ENCODE results near the gene MS4A18. TPM values are rescaled to one million over a fixed set of nuclear protein-coding genes. Genes with fewer than 3 reads are reported as not detected.

Gene MS4A18
- total and polyA plus RNA-seq, 10 of the 15 experiments (the other 5 are each of a cell fraction or from before 2014, with no cell fraction given), result not detected

DNA sequence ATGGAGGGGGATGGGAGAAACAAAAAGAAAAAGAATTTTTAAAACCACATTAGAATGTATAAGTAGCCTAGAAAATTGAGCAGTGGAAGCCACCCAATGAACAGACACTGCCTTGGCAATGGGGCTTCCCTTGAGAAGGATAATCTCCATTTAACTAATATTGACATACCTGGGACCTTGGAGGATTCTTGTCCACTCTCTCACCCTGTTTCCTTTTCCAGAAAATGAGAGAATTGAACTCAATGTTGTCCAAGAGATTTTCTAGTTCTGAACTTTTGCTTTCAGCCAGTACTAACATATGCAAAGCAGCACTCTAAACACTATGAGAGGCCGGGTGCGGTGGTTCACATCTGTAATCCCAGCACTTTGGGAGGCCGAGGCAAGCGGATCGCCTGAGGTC lies 24.6 kb upstream of the MS4A18 start (continued):
- TF ChIP-seq MTA3 (IDR thresholded peaks at IDR 0.05; ENCODE audit: borderline replicate concordance, low read length) (no peak), KDM1A (IDR thresholded peaks at IDR 0.05; ENCODE audit: borderline replicate concordance) (no peak)
- TF ChIP-seq, protein P1, sequence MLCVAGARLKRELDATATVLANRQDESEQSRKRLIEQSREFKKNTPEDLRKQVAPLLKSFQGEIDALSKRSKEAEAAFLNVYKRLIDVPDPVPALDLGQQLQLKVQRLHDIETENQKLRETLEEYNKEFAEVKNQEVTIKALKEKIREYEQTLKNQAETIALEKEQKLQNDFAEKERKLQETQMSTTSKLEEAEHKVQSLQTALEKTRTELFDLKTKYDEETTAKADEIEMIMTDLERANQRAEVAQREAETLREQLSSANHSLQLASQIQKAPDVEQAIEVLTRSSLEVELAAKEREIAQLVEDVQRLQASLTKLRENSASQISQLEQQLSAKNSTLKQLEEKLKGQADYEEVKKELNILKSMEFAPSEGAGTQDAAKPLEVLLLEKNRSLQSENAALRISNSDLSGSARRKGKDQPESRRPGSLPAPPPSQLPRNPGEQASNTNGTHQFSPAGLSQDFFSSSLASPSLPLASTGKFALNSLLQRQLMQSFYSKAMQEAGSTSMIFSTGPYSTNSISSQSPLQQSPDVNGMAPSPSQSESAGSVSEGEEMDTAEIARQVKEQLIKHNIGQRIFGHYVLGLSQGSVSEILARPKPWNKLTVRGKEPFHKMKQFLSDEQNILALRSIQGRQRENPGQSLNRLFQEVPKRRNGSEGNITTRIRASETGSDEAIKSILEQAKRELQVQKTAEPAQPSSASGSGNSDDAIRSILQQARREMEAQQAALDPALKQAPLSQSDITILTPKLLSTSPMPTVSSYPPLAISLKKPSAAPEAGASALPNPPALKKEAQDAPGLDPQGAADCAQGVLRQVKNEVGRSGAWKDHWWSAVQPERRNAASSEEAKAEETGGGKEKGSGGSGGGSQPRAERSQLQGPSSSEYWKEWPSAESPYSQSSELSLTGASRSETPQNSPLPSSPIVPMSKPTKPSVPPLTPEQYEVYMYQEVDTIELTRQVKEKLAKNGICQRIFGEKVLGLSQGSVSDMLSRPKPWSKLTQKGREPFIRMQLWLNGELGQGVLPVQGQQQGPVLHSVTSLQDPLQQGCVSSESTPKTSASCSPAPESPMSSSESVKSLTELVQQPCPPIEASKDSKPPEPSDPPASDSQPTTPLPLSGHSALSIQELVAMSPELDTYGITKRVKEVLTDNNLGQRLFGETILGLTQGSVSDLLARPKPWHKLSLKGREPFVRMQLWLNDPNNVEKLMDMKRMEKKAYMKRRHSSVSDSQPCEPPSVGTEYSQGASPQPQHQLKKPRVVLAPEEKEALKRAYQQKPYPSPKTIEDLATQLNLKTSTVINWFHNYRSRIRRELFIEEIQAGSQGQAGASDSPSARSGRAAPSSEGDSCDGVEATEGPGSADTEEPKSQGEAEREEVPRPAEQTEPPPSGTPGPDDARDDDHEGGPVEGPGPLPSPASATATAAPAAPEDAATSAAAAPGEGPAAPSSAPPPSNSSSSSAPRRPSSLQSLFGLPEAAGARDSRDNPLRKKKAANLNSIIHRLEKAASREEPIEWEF (IDR thresholded peaks at IDR 0.05; ENCODE audit: insufficient replicate concordance, low read depth, low read length), result no peak

DNA sequence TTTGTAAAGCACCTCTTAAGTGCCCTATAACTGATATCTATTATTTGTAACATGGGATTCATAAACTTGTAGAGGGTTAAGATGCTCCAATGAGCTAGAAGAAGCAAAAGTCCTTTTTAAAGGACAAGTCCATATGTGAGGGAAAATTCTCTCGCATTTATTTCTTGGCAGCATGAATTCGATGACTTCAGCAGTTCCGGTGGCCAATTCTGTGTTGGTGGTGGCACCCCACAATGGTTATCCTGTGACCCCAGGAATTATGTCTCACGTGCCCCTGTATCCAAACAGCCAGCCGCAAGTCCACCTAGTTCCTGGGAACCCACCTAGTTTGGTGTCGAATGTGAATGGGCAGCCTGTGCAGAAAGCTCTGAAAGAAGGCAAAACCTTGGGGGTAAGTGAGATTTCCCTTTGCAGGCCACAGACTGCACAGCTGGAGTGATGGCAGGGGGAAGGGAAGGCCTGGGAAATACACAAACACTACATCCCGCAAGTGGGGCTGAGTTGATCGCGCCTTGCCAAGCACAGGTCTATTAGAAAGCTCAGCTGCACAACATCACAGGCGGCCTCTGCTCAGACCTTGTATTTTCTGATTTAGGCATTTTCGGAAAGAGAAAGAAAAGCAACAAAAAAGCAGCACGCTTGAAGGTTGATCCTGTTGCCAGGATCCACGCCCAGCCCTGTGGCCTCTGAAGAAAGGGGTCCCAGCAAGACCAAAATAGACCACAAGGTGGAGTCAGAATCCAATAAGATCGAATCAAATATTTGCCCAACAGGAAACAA lies 23.6 kb upstream of the MS4A18 start:
- intact Hi-C loops (cut with micrococcal nuclease; ENCODE audit: unreplicated experiment), result loop anchor here (1.0 to 5.0 kb wide), 3 partner anchors 62 to 196 kb away; no protein-coding TSS in a partner anchor
- Histone ChIP-seq H3K36me3 (ENCODE audit: control insufficient read depth in 2 of 2, insufficient read depth in 2 of 2, low read length in 1 of 2) (no peaks in the 10 kb centered on the region), H3K9me3 (replicated peaks; ENCODE audit: control insufficient read depth, insufficient read depth, low read length) (no peaks in the 10 kb centered on the region), H3K79me2 (ENCODE audit: control insufficient read depth, insufficient read depth, low read length) (no peaks in the 10 kb centered on the region), H3K4me3 (no peak overlapping the region), H3K4me2 (ENCODE audit: control insufficient read depth, insufficient read depth) (no peak overlapping the region), H3K27me3 (replicated peaks in 1 of 2; ENCODE audit: control insufficient read depth in 2 of 2, insufficient read depth in 2 of 2, low read length in 1 of 2) (no peaks in the 10 kb centered on the region), H2AFZ (ENCODE audit: control insufficient read depth, low read depth, low read length) (no peak overlapping the region), H3K4me1 (ENCODE audit: control insufficient read depth, insufficient read depth, low read length) (no peaks in the 10 kb centered on the region), H3K27ac (ENCODE audit: control insufficient read depth, insufficient read depth) (no peak overlapping the region), H4K20me1 (ENCODE audit: control insufficient read depth, insufficient read depth) (no peaks in the 10 kb centered on the region), H3K9ac (ENCODE audit: control insufficient read depth, insufficient read depth, low read length) (no peak overlapping the region)
- in situ Hi-C loops (cut with MboI), result no loop called here
- no peak for DNase-seq (ENCODE audit: low read depth, low spot score)
- POLR2A ChIA-PET, result interaction anchor here (1.6 kb wide), 1 partner anchor 62 kb away, joined by 6 read pairs; no protein-coding TSS in a partner anchor
- CTCF ChIA-PET, result interaction anchor here (1.0 to 5.6 kb wide), 15 partner anchors 9 to 198 kb away, joined by 3 to 84 read pairs (median 4); partner anchors contain the start of gene MS4A15
- WGBS (ENCODE audit: insufficient coverage, insufficient replicate concordance, low lambda C conversion rate, missing lambda C conversion rate), result 64% methylated on average over 14 of the region's 14 CpGs
- no peak for FAIRE-seq
- SMC1A ChIA-PET (ENCODE audit: uncharacterized antibody, unreplicated experiment), result interaction anchor here (0.7 to 5.0 kb wide), 13 partner anchors 12 to 85 kb away, joined by 3 to 45 read pairs (median 4); partner anchors contain the start of gene MS4A15
- peak; percentile 87 for ATAC-seq
- RAD21 ChIA-PET (ENCODE audit: unreplicated experiment), result interaction anchor here (1.6 to 2.9 kb wide), 5 partner anchors 56 to 187 kb away, joined by 5 to 21 read pairs (median 7); partner anchors contain the start of gene MS4A15
- BruUV-seq (replicated peaks), result no TSS peak
- TF ChIP-seq, protein P2, sequence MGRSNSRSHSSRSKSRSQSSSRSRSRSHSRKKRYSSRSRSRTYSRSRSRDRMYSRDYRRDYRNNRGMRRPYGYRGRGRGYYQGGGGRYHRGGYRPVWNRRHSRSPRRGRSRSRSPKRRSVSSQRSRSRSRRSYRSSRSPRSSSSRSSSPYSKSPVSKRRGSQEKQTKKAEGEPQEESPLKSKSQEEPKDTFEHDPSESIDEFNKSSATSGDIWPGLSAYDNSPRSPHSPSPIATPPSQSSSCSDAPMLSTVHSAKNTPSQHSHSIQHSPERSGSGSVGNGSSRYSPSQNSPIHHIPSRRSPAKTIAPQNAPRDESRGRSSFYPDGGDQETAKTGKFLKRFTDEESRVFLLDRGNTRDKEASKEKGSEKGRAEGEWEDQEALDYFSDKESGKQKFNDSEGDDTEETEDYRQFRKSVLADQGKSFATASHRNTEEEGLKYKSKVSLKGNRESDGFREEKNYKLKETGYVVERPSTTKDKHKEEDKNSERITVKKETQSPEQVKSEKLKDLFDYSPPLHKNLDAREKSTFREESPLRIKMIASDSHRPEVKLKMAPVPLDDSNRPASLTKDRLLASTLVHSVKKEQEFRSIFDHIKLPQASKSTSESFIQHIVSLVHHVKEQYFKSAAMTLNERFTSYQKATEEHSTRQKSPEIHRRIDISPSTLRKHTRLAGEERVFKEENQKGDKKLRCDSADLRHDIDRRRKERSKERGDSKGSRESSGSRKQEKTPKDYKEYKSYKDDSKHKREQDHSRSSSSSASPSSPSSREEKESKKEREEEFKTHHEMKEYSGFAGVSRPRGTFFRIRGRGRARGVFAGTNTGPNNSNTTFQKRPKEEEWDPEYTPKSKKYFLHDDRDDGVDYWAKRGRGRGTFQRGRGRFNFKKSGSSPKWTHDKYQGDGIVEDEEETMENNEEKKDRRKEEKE (IDR thresholded peaks at IDR 0.05), result no peak
- TF ChIP-seq RB1 (IDR thresholded peaks at IDR 0.05; ENCODE audit: borderline replicate concordance), result no peak
- TF ChIP-seq RAD21 (IDR thresholded peaks at IDR 0.05; ENCODE audit: insufficient read depth, low read depth, low read length), result peak; percentile 64
- TF ChIP-seq, protein P3, sequence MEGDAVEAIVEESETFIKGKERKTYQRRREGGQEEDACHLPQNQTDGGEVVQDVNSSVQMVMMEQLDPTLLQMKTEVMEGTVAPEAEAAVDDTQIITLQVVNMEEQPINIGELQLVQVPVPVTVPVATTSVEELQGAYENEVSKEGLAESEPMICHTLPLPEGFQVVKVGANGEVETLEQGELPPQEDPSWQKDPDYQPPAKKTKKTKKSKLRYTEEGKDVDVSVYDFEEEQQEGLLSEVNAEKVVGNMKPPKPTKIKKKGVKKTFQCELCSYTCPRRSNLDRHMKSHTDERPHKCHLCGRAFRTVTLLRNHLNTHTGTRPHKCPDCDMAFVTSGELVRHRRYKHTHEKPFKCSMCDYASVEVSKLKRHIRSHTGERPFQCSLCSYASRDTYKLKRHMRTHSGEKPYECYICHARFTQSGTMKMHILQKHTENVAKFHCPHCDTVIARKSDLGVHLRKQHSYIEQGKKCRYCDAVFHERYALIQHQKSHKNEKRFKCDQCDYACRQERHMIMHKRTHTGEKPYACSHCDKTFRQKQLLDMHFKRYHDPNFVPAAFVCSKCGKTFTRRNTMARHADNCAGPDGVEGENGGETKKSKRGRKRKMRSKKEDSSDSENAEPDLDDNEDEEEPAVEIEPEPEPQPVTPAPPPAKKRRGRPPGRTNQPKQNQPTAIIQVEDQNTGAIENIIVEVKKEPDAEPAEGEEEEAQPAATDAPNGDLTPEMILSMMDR (IDR thresholded peaks at IDR 0.05 in 2 of 3, conservative IDR thresholded peaks at IDR 0.05 in 1 of 3; ENCODE audit: control insufficient read depth in 2 of 3, extremely low read depth in 1 of 3, insufficient read depth in 1 of 3, low read depth in 3 of 3, low read length in 3 of 3), result peak; percentile 54 to 56 (median 55); a peak in 5 of 6 replicates
